ENCODE results near the gene FBXO42.

The FBXO42 gene

DNA sequence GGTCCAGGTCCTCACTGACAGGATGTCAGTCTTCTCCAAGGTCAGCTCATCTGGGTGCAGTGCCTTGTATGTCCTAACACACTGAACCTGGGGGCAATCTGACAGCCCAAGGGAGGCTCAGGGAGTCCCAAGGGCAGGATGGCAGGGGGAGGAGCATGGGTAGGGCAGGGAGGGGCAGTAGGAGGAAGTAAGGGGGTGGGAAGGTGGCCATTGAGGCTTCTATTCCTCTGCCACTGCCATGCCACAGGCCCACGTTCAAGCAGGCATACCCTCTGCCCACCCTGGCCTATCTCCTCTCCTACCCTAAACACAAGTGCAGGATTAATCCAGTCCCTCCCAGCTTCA is 153.2 kb downstream of the FBXO42 start:
- TF ChIP-seq TEAD4 (IDR thresholded peaks at IDR 0.05) = no peak
- TF ChIP-seq NFIC (IDR thresholded peaks at IDR 0.05) = no peak
- no peak for TF ChIP-seq TCF12 (IDR thresholded peaks at IDR 0.05; ENCODE audit: low read depth)
- no peak for TF ChIP-seq EGR1 (IDR thresholded peaks at IDR 0.05)
- TF ChIP-seq, protein P1, sequence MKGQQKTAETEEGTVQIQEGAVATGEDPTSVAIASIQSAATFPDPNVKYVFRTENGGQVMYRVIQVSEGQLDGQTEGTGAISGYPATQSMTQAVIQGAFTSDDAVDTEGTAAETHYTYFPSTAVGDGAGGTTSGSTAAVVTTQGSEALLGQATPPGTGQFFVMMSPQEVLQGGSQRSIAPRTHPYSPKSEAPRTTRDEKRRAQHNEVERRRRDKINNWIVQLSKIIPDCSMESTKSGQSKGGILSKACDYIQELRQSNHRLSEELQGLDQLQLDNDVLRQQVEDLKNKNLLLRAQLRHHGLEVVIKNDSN (IDR thresholded peaks at IDR 0.05) = no peak
- no peak for TF ChIP-seq TAF1 (IDR thresholded peaks at IDR 0.05; ENCODE audit: low read depth)
- TF ChIP-seq RAD21 (IDR thresholded peaks at IDR 0.05; ENCODE audit: low read depth) = no peak
- TF ChIP-seq CEBPB (IDR thresholded peaks at IDR 0.05) = no peak
- no peak for TF ChIP-seq EP300 (IDR thresholded peaks at IDR 0.05; ENCODE audit: borderline replicate concordance)

DNA sequence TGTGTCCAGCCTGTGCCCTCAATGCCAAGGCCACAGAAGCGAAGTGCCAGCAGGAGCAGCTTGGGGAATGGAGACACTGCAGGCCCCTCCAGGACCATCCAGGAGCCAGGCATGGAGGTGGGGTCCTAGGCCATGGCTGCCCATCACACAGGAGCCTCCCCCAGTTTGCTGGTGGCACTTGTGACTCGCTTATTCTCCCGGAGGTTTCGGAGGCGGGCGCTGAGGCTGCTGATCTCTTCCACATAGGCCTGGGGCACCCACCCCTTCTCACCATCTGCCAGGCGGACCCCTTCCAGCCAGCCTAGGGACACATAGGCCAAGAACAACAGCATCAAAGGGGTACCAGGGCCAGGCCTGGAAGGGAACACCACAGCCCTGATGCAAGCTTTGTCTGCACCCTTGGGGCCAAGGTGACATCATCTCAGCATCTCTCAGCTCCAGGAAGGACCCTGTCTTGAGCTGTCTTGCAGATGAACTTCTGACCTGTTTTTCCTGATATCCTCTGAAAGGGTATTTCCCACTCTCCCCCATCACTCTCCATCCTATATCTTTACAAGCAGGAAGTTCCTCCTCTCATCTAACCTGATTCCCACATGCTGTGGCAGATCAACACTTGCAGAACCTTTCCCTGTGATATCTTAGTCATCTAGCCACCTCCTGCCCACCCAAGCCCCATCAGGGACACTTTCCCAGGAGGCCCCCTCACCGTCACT is 153.7 kb downstream of the FBXO42 start:
- TF ChIP-seq CREB1 (IDR thresholded peaks at IDR 0.05; ENCODE audit: low read depth) = no peak
- TF ChIP-seq RAD21 (IDR thresholded peaks at IDR 0.05; ENCODE audit: low read depth) = no peak
- no peak for TF ChIP-seq TEAD4 (IDR thresholded peaks at IDR 0.05)
- no peak for TF ChIP-seq NFIC (IDR thresholded peaks at IDR 0.05)
- TF ChIP-seq, protein P2, sequence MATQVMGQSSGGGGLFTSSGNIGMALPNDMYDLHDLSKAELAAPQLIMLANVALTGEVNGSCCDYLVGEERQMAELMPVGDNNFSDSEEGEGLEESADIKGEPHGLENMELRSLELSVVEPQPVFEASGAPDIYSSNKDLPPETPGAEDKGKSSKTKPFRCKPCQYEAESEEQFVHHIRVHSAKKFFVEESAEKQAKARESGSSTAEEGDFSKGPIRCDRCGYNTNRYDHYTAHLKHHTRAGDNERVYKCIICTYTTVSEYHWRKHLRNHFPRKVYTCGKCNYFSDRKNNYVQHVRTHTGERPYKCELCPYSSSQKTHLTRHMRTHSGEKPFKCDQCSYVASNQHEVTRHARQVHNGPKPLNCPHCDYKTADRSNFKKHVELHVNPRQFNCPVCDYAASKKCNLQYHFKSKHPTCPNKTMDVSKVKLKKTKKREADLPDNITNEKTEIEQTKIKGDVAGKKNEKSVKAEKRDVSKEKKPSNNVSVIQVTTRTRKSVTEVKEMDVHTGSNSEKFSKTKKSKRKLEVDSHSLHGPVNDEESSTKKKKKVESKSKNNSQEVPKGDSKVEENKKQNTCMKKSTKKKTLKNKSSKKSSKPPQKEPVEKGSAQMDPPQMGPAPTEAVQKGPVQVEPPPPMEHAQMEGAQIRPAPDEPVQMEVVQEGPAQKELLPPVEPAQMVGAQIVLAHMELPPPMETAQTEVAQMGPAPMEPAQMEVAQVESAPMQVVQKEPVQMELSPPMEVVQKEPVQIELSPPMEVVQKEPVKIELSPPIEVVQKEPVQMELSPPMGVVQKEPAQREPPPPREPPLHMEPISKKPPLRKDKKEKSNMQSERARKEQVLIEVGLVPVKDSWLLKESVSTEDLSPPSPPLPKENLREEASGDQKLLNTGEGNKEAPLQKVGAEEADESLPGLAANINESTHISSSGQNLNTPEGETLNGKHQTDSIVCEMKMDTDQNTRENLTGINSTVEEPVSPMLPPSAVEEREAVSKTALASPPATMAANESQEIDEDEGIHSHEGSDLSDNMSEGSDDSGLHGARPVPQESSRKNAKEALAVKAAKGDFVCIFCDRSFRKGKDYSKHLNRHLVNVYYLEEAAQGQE (IDR thresholded peaks at IDR 0.05; ENCODE audit: low read depth) = no peak
- TF ChIP-seq, protein P3, sequence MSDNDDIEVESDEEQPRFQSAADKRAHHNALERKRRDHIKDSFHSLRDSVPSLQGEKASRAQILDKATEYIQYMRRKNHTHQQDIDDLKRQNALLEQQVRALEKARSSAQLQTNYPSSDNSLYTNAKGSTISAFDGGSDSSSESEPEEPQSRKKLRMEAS (IDR thresholded peaks at IDR 0.05) = no peak
- no peak for TF ChIP-seq EGR1 (IDR thresholded peaks at IDR 0.05)
- TF ChIP-seq FOXM1 (IDR thresholded peaks at IDR 0.05; ENCODE audit: borderline replicate concordance, low read depth) = no peak
- no peak for TF ChIP-seq EP300 (IDR thresholded peaks at IDR 0.05; ENCODE audit: borderline replicate concordance)
- no peak for TF ChIP-seq TCF12 (IDR thresholded peaks at IDR 0.05; ENCODE audit: low read depth)
- no peak for TF ChIP-seq ZBTB7A (IDR thresholded peaks at IDR 0.05; ENCODE audit: low read depth)
- TF ChIP-seq, protein P1 (IDR thresholded peaks at IDR 0.05) = no peak
- no peak for TF ChIP-seq CEBPB (IDR thresholded peaks at IDR 0.05)
- TF ChIP-seq YY1 (IDR thresholded peaks at IDR 0.05; ENCODE audit: low read depth) = no peak
- TF ChIP-seq TAF1 (IDR thresholded peaks at IDR 0.05; ENCODE audit: low read depth) = no peak

DNA sequence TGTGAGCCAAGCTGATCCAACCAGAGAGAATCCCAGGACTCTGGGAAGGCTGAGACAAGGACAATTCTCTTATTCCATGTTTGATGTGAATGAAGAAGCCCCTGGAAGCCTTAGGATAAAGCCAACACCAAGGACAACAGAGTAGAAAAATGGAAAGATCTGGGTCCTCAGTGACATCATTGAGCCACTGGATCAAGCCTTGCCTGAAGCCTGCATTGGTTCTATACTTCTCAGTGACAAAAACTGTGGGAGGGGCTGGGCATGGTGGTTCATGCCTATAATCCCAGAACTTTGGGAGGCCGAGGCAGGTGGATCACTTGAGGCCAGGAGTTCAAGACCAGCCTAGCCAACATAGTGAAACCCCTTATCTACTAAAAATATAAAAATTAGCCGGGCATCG is 155.4 kb downstream of the FBXO42 start:
- no peak for TF ChIP-seq NFIC (IDR thresholded peaks at IDR 0.05)
- TF ChIP-seq, protein P3 (IDR thresholded peaks at IDR 0.05) = no peak
- TF ChIP-seq FOXM1 (IDR thresholded peaks at IDR 0.05; ENCODE audit: borderline replicate concordance, low read depth) = no peak
- no peak for TF ChIP-seq CREB1 (IDR thresholded peaks at IDR 0.05; ENCODE audit: low read depth)
- TF ChIP-seq CEBPB (IDR thresholded peaks at IDR 0.05) = no peak
- TF ChIP-seq YY1 (IDR thresholded peaks at IDR 0.05; ENCODE audit: low read depth) = no peak
- TF ChIP-seq TAF1 (IDR thresholded peaks at IDR 0.05; ENCODE audit: low read depth) = no peak
- TF ChIP-seq RAD21 (IDR thresholded peaks at IDR 0.05; ENCODE audit: low read depth) = no peak
- TF ChIP-seq, protein P1 (IDR thresholded peaks at IDR 0.05) = no peak
- TF ChIP-seq ZBTB7A (IDR thresholded peaks at IDR 0.05; ENCODE audit: low read depth) = no peak
- no peak for TF ChIP-seq EP300 (IDR thresholded peaks at IDR 0.05; ENCODE audit: borderline replicate concordance)

All from Ishikawa (cell line).